Suprapubic skin (tissue), 4 donors: ENCODE results near the gene TMEM101.

Source experiments
- CTCF ChIP-seq, 2 donors: fragments of 200-600 bp in 1 of 2; fragments of 450-650 bp in 1 of 2; sonication (generic) in 1 of 2; IDR thresholded peaks; one replicate each; pipeline ENCODE4 v1.5.1; 2016 to 2019; ENCODE audit warnings: antibody characterized with exemption in 2 of 2, mild to moderate bottlenecking in 1 of 2, moderate library complexity in 1 of 2
- EP300 ChIP-seq: sonication (generic); formaldehyde crosslinking; IDR thresholded peaks from one replicate; pipeline ENCODE4 v1.6.1; 2017; ENCODE audit warnings: antibody characterized with exemption
- POLR2A ChIP-seq, 2 donors: fragments of 450-650 bp; IDR thresholded peaks; one replicate each; pipeline ENCODE4 v1.6.1; 2017; ENCODE audit warnings: antibody characterized with exemption in 2 of 2, mild to moderate bottlenecking in 2 of 2, moderate library complexity in 2 of 2
- POLR2AphosphoS5 ChIP-seq, 3 donors: sonication (generic); formaldehyde crosslinking; IDR thresholded peaks; one replicate each; pipeline ENCODE4 v1.6.1; 2017; ENCODE audit warnings: antibody characterized with exemption in 3 of 3

DNA sequence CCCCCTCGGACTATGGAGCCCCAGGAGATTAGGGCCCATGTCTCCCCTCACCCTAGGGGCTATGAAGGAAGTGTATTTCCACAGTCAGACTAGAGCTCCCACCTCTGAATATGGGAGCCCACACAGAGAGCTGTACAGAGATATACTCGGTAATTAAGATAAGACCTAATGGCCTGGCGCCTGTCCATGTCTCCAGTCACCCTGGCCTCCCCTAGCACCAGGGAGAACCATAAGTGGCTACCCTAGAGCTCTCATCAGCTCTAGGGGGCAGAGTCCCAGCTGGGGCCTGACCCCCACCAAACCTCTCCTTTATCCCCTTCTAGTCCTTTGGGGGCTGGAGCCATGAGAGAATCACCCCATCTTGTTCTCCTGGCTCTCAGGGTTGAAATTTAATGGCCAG is 2.4 kb downstream of the TMEM101 start:
- TF ChIP-seq CTCF (IDR thresholded peaks at IDR 0.05) (no peak), POLR2A (IDR thresholded peaks at IDR 0.05) (no peak), POLR2AphosphoS5 (IDR thresholded peaks at IDR 0.05) (no peak), EP300 (no peak)
